Measurements from ENCODE around the gene SMARCAD1. TPM values are rescaled to one million over a fixed set of nuclear protein-coding genes. Genes with fewer than 3 reads are reported as not detected.

The SMARCAD1 gene
- total and polyA plus RNA-seq, 2 experiments from 2014 or later = 23.8 to 86.2 TPM

- no peak overlapping the region for H3K27ac Mint-ChIP-seq
- H3K27me3 Mint-ChIP-seq (ENCODE audit: insufficient read depth, low read depth, poor library complexity) = no peaks in the 10 kb centered on the region
These were observed 122.3 kb downstream of the SMARCAD1 start for GRCh38 chr4:94329933-94330332.

More at GRCh38 chr4:94329933-94330332, 122.3 kb downstream of the SMARCAD1 start:
- ATAC-seq (no peak), DNase-seq (ENCODE audit: low spot score) (no peak)
- no peaks in the 10 kb centered on the region for H3K27me3 ChIP-seq (ENCODE audit: insufficient read depth)
- H3K79me2 ChIP-seq (replicated peaks; ENCODE audit: insufficient read depth) = no peaks in the 10 kb centered on the region
- H3F3A ChIP-seq (replicated peaks; ENCODE audit: low read depth) = no peaks in the 10 kb centered on the region
- Mint-ChIP-seq H3K4me1 (peaks cover 4% of the 10 kb centered on the region; the same call in 1 of the 3 replicates), H3K4me3 (no peak overlapping the region), H3K36me3 (ENCODE audit: low read depth) (peaks cover 23% of the 10 kb centered on the region), H3K9me3 (peaks cover 33% of the 10 kb centered on the region)
- H3K4me1 ChIP-seq (ENCODE audit: insufficient read depth) = no peaks in the 10 kb centered on the region
- TF ChIP-seq EZH2phosphoT487 (IDR thresholded peaks at IDR 0.05; ENCODE audit: unreplicated experiment) (no peak), ZNF114 (CRISPR knock-in tag; IDR thresholded peaks at IDR 0.05) (no peak), ETS1 (IDR thresholded peaks at IDR 0.05) (no peak), POLR2AphosphoS5 (IDR thresholded peaks at IDR 0.05; ENCODE audit: low read depth) (no peak), ZNF331 (CRISPR knock-in tag; IDR thresholded peaks at IDR 0.05; ENCODE audit: low read depth) (no peak), ZNF462 (CRISPR knock-in tag; IDR thresholded peaks at IDR 0.05) (no peak), EZH2 (IDR thresholded peaks at IDR 0.05; ENCODE audit: low read depth, unreplicated experiment) (no peak), STAT1 (IDR thresholded peaks at IDR 0.05; ENCODE audit: unreplicated experiment) (no peak), NANOG (IDR thresholded peaks at IDR 0.05; ENCODE audit: borderline replicate concordance) (no peak), REST (IDR thresholded peaks at IDR 0.05; ENCODE audit: unreplicated experiment) (no peak), CREB1 (CRISPR knock-in tag; IDR thresholded peaks at IDR 0.05; ENCODE audit: low read depth) (no peak)
- H3K9me2 ChIP-seq (ENCODE audit: insufficient read depth) = no peaks in the 10 kb centered on the region
- H4K20me1 ChIP-seq (replicated peaks; ENCODE audit: insufficient read depth) = no peaks in the 10 kb centered on the region
- H3K36me3 ChIP-seq (ENCODE audit: insufficient read depth) = peaks cover 5% of the 10 kb centered on the region; the same call in 1 of the 2 replicates
- no peak overlapping the region for H3K27ac ChIP-seq (ENCODE audit: low read depth)
- no peak overlapping the region for H2AFZ ChIP-seq
- no peak overlapping the region for H3K4me3 ChIP-seq
- H3K4me2 ChIP-seq = no peak overlapping the region

Data from GM23338 (cell line).